Measurements from ENCODE around the gene MRPL14. TPM values are rescaled to one million over a fixed set of nuclear protein-coding genes. Genes with fewer than 3 reads are reported as not detected.

Gene MRPL14
- total RNA-seq, 2 experiments from 2014 or later, result 10.4 to 11.5 TPM

DNA sequence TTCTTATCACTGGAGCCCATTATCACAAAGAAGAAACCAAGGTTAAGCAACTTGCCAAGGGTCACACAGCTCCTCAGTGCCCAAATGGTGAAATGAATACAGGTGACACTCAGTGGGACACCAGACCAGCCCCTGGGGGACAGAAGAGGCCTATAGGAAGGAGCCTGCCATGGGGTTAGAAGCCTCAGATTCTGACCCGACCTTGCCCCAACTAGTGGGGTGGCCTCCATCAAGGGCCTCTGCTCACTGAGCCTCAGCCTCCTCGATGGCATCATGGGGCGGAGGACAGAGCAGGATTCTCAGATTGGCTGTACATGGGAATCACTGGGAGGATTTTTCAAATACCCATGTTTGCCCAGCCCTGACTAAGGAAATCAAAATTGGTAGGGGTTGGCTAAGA is 47.6 kb downstream of the MRPL14 start:
- Histone ChIP-seq H3K4me3 (ENCODE audit: low read length) (no peak overlapping the region), H3K36me3 (ENCODE audit: insufficient read depth, low read length) (no peaks in the 10 kb centered on the region), H3K4me1 (ENCODE audit: insufficient read depth, low read length) (peaks cover 7% of the 10 kb centered on the region), H3K9me3 (ENCODE audit: control insufficient read depth in 1 of 2, insufficient read depth in 1 of 2, low read length in 2 of 2) (no peaks in the 10 kb centered on the region), H3K27me3 (ENCODE audit: control insufficient read depth in 1 of 2, insufficient read depth in 2 of 2, low read length in 2 of 2) (peaks cover 5 to 9% of the 10 kb centered on the region in 2 experiments), H3K27ac (ENCODE audit: low read depth in 1 of 2, low read length in 2 of 2) (no peak overlapping the region)
- intact Hi-C loops (cut with DNase I, micrococcal nuclease), result loop anchor here (1.0 to 5.0 kb wide), 5 partner anchors 310 to 472 kb away; no protein-coding TSS in a partner anchor
- ATAC-seq (ENCODE audit: poor library complexity) (no peak), DNase-seq (no peak)
- H3K36me3 Mint-ChIP-seq (ENCODE audit: low read depth), result no peaks in the 10 kb centered on the region
- POLR2A ChIA-PET, result interaction anchor here (1.5 to 1.6 kb wide), 2 partner anchors 310 to 355 kb away, joined by 8 to 9 read pairs; no protein-coding TSS in a partner anchor
- H3K27ac Mint-ChIP-seq, result no peak overlapping the region
- TF ChIP-seq, protein P1, sequence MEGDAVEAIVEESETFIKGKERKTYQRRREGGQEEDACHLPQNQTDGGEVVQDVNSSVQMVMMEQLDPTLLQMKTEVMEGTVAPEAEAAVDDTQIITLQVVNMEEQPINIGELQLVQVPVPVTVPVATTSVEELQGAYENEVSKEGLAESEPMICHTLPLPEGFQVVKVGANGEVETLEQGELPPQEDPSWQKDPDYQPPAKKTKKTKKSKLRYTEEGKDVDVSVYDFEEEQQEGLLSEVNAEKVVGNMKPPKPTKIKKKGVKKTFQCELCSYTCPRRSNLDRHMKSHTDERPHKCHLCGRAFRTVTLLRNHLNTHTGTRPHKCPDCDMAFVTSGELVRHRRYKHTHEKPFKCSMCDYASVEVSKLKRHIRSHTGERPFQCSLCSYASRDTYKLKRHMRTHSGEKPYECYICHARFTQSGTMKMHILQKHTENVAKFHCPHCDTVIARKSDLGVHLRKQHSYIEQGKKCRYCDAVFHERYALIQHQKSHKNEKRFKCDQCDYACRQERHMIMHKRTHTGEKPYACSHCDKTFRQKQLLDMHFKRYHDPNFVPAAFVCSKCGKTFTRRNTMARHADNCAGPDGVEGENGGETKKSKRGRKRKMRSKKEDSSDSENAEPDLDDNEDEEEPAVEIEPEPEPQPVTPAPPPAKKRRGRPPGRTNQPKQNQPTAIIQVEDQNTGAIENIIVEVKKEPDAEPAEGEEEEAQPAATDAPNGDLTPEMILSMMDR (IDR thresholded peaks at IDR 0.05), result no peak
- no peaks in the 10 kb centered on the region for H3K9me3 Mint-ChIP-seq
- peaks cover under 1% of the 10 kb centered on the region for H3K4me1 Mint-ChIP-seq (ENCODE audit: low read depth)
- H3K4me3 Mint-ChIP-seq, result no peak overlapping the region
- CTCF ChIA-PET, result interaction anchor here (0.7 to 2.2 kb wide), 14 partner anchors 11 to 471 kb away, joined by 3 to 16 read pairs (median 4); partner anchors contain the start of genes GTPBP2 and VEGFA
- H3K27me3 Mint-ChIP-seq, result peaks cover 22% of the 10 kb centered on the region

DNA sequence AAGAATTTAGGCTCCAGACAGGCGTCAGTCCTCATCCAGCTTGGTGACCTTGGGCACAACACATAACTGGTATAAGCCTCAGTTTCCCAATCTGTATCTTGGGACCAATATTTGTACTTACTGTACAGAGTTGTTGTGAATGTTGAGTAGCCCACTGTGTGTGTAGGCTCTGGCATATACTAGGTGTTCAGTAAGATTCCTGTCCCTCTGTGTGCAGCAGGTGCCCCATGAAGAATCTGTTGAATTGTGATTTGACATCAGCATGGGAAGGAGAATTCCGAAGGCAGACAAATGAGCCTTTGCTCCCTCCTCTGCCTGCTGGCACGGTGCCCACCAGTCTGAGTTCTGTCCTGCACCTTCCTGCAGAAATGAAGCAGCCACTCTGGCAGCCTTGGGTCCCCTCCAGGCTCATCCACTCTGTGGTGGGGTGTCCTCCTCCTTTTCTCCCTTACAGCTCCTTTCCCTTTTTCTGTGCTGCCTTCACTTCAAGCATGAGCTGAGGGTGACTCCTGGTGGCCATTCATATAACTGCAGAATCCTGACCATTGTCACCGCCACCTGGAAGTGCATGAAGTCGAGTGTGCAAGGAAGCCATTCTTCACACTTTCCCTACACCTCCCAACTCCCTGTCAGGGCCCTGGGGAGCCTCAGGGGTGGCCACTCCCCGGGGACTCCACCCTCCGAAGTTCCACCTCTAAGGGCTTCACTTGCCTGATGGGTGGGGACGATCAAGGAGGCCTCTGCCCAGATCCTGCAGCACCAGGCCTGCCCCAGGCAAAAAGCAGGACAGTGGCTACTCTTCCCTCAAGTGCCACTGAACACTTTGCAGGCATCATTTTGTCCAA is 48.2 kb downstream of the MRPL14 start:
- intact Hi-C loops (cut with DNase I, micrococcal nuclease), result loop anchor here (1.0 to 5.0 kb wide), 5 partner anchors 310 to 472 kb away; no protein-coding TSS in a partner anchor
- DNase-seq (peak; percentile 46 to 85 (median 64)), ATAC-seq (ENCODE audit: poor library complexity) (peak; percentile 67)
- POLR2A ChIA-PET, result interaction anchor here (1.5 to 1.6 kb wide), 2 partner anchors 310 to 354 kb away, joined by 8 to 9 read pairs; no protein-coding TSS in a partner anchor
- peaks cover 13% of the 10 kb centered on the region for H3K4me1 ChIP-seq (ENCODE audit: insufficient read depth, low read length)
- no peak overlapping the region for H3K4me3 ChIP-seq (ENCODE audit: low read length)
- H3K36me3 ChIP-seq (ENCODE audit: insufficient read depth, low read length), result no peaks in the 10 kb centered on the region
- Mint-ChIP-seq H3K4me3 (no peak overlapping the region), H3K4me1 (ENCODE audit: low read depth) (peaks cover 7% of the 10 kb centered on the region), H3K27me3 (peaks cover 26% of the 10 kb centered on the region), H3K36me3 (ENCODE audit: low read depth) (no peaks in the 10 kb centered on the region), H3K9me3 (no peaks in the 10 kb centered on the region), H3K27ac (no peak overlapping the region)
- CTCF ChIA-PET, result interaction anchor here (0.6 to 2.2 kb wide), 18 partner anchors 10 to 471 kb away, joined by 3 to 16 read pairs (median 4); partner anchors contain the start of genes GTPBP2, SPATS1 and VEGFA
- no peak overlapping the region for H3K27ac ChIP-seq (ENCODE audit: low read depth in 1 of 2, low read length in 2 of 2)
- H3K9me3 ChIP-seq (ENCODE audit: control insufficient read depth in 1 of 2, insufficient read depth in 1 of 2, low read length in 2 of 2), result no peaks in the 10 kb centered on the region
- H3K27me3 ChIP-seq (ENCODE audit: control insufficient read depth in 1 of 2, insufficient read depth in 2 of 2, low read length in 2 of 2), result peaks cover 5 to 9% of the 10 kb centered on the region in 2 experiments
- TF ChIP-seq, protein P1 (IDR thresholded peaks at IDR 0.05), result peak; percentile 82

DNA sequence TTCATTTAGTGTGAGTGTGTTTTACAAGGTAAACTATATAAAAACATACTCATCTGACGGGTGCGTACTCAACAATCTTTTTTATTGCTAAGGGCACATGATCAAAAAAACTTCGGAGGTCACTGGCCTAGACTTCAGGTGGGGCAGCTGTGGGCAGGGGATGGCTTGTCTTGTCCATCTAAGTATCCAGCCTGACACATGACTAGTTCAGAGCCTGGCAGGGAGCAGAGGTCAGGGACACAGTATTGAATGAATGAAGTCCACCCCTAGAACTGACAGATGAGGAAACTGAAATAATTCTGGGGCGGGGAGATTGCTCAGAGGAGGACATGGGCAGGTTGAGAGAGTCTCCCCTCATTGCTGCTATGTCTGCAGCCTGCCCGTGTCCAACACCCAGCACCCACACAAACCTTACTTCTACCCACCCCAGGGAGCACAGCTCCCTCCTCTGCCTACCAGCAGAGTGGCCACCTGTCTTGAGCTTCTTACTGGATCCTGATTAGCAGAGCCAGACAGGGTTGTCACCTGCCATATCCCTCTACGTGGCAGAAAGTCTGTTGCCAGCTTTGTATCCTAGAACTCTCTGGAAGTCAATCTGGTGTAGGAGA is 48.9 kb downstream of the MRPL14 start:
- no peaks in the 10 kb centered on the region for H3K36me3 Mint-ChIP-seq (ENCODE audit: low read depth)
- Histone ChIP-seq H3K27me3 (ENCODE audit: control insufficient read depth in 1 of 2, insufficient read depth in 2 of 2, low read length in 2 of 2) (peaks cover 5 to 9% of the 10 kb centered on the region in 2 experiments), H3K9me3 (ENCODE audit: control insufficient read depth in 1 of 2, insufficient read depth in 1 of 2, low read length in 2 of 2) (no peaks in the 10 kb centered on the region), H3K4me1 (ENCODE audit: insufficient read depth, low read length) (peaks cover 19% of the 10 kb centered on the region), H3K4me3 (ENCODE audit: low read length) (no peak overlapping the region), H3K27ac (ENCODE audit: low read depth in 1 of 2, low read length in 2 of 2) (no peak overlapping the region), H3K36me3 (ENCODE audit: insufficient read depth, low read length) (no peaks in the 10 kb centered on the region)
- DNase-seq (no peak), ATAC-seq (ENCODE audit: poor library complexity) (no peak)
- no peaks in the 10 kb centered on the region for H3K9me3 Mint-ChIP-seq
- H3K27me3 Mint-ChIP-seq, result peaks cover 26% of the 10 kb centered on the region
- ChIA-PET CTCF (interaction anchor here (0.6 to 2.2 kb wide), 16 partner anchors 10 to 470 kb away, joined by 3 to 16 read pairs (median 4); partner anchors contain the start of genes GTPBP2, SPATS1 and VEGFA), POLR2A (interaction anchor here (1.5 to 1.6 kb wide), 2 partner anchors 309 to 353 kb away, joined by 8 to 9 read pairs; no protein-coding TSS in a partner anchor)
- H3K27ac Mint-ChIP-seq, result no peak overlapping the region
- intact Hi-C loops (cut with DNase I, micrococcal nuclease), result loop anchor here in 1 of 2 experiments (5.0 kb wide), 1 partner anchor 471 kb away; no protein-coding TSS in a partner anchor
- H3K4me3 Mint-ChIP-seq, result no peak overlapping the region
- TF ChIP-seq, protein P1 (IDR thresholded peaks at IDR 0.05), result no peak
- peaks cover 12% of the 10 kb centered on the region for H3K4me1 Mint-ChIP-seq (ENCODE audit: low read depth)
